OCI-LY1 (cell line): Measurements from ENCODE around the gene ZIC2.
"Not testable (repeated sequence)": the region's sequence is repeated elsewhere in the genome, so short reads cannot be mapped to it uniquely, and the experiment has no call there.

Experiments
- H2AFZ ChIP-seq: fragments of 200-600 bp; sonication (generic), shearing (Covaris generic); 2 replicates; pipeline ENCODE4 v1.6.0; 2014; ENCODE audit warnings: antibody characterized with exemption, mild to moderate bottlenecking, low read length
- H3F3A ChIP-seq: fragments of 200-600 bp; sonication (generic), shearing (Covaris generic); 2 replicates; pipeline ENCODE4 v1.6.0; 2014; ENCODE audit warnings: mild to moderate bottlenecking, antibody characterized with exemption, low read length, moderate library complexity; ENCODE audit not compliant: insufficient read depth
- H3K27ac ChIP-seq: fragments of 200-600 bp; sonication (generic); 2 replicates; pipeline ENCODE4 v1.5.1; 2014; ENCODE audit warnings: low read length, mixed run types, mild to moderate bottlenecking, low read depth; ENCODE audit not compliant: poor library complexity, severe bottlenecking
- H3K27me3 ChIP-seq: fragments of 200-600 bp; sonication (generic); 2 replicates; pipeline ENCODE4 v1.6.0; 2014; ENCODE audit warnings: antibody characterized with exemption, mild to moderate bottlenecking, low read length, moderate library complexity; ENCODE audit not compliant: insufficient read depth
- H3K36me3 ChIP-seq: fragments of 200-600 bp; sonication (generic); 2 replicates; pipeline ENCODE4 v1.6.1; 2014; ENCODE audit warnings: mild to moderate bottlenecking, antibody characterized with exemption, low read length, moderate library complexity, mixed read lengths; ENCODE audit not compliant: insufficient read depth
- H3K4me1 ChIP-seq: fragments of 200-600 bp; sonication (generic); 2 replicates; pipeline ENCODE4 v1.5.1; 2014; ENCODE audit warnings: mild to moderate bottlenecking, low read length, moderate library complexity; ENCODE audit not compliant: insufficient read depth, severe bottlenecking
- H3K4me2 ChIP-seq: fragments of 200-600 bp; sonication (generic), shearing (Covaris generic); 2 replicates; pipeline ENCODE4 v1.6.1; 2014; ENCODE audit warnings: low read length
- H3K4me3 ChIP-seq: fragments of 200-600 bp; sonication (generic); 2 replicates; pipeline ENCODE4 v1.5.1; 2014; ENCODE audit warnings: low read length, low read depth, mild to moderate bottlenecking, mixed read lengths; ENCODE audit not compliant: poor library complexity, severe bottlenecking
- H3K79me2 ChIP-seq: fragments of 200-600 bp; shearing (Covaris generic); 2 replicates; pipeline ENCODE4 v1.6.1; 2016; ENCODE audit warnings: mixed run types, low read length, mixed read lengths; ENCODE audit not compliant: insufficient read depth
- H3K9ac ChIP-seq: fragments of 200-600 bp; sonication (generic), shearing (Covaris generic); 2 replicates; pipeline ENCODE4 v1.6.1; 2014; ENCODE audit warnings: mild to moderate bottlenecking, low read length, mixed read lengths
- H3K9me2 ChIP-seq: fragments of 200-600 bp; sonication (generic), shearing (Covaris generic); 2 replicates; pipeline ENCODE4 v1.6.1; 2014; ENCODE audit warnings: low read depth, mild to moderate bottlenecking, low read length, mixed read lengths
- H3K9me3 ChIP-seq: fragments of 200-600 bp; shearing (Covaris generic); 2 replicates; pipeline ENCODE4 v1.6.1; 2014; ENCODE audit warnings: low read length, mixed read lengths
- H4K20me1 ChIP-seq: fragments of 200-600 bp; sonication (generic), shearing (Covaris generic); 2 replicates; pipeline ENCODE4 v1.6.0; 2016; ENCODE audit warnings: mild to moderate bottlenecking, low read length; ENCODE audit not compliant: insufficient read depth
- CTCF ChIP-seq: fragments of 200-600 bp; sonication (generic), shearing (Covaris generic); IDR thresholded peaks from 2 replicates; pipeline ENCODE4 v1.5.1; 2017; ENCODE audit warnings: mild to moderate bottlenecking, antibody characterized with exemption, low read length, moderate library complexity, mixed read lengths
- EZH2 ChIP-seq: fragments of 200-600 bp; sonication (generic), shearing (Covaris generic); IDR thresholded peaks from 2 replicates; pipeline ENCODE4 v1.8.0; 2017; ENCODE audit warnings: borderline replicate concordance, mixed run types, mild to moderate bottlenecking, antibody characterized with exemption, low read length, moderate library complexity, mixed read lengths

ZIC2 gene

GRCh38 chr13:99948411-99948810, 33.2 kb upstream of the ZIC2 start:
- Histone ChIP-seq H3K79me2 (no peaks in the 10 kb centered on the region), H3K9ac (no peak overlapping the region), H3K4me2 (no peak overlapping the region), H3K9me3 (no peaks in the 10 kb centered on the region), H2AFZ (no peak overlapping the region), H3K4me1 (no peaks in the 10 kb centered on the region), H3K9me2 (no peaks in the 10 kb centered on the region), H3F3A (no peaks in the 10 kb centered on the region), H3K27ac (no peak overlapping the region), H3K4me3 (no peak overlapping the region), H4K20me1 (no peaks in the 10 kb centered on the region), H3K36me3 (no peaks in the 10 kb centered on the region), H3K27me3 (no peaks in the 10 kb centered on the region)
- TF ChIP-seq EZH2 (no peak), CTCF (no peak)

GRCh38 chr13:99948907-99949678, 32.5 kb upstream of the ZIC2 start:
- no peaks in the 10 kb centered on the region for H3K9me3 ChIP-seq
- H3K4me3 ChIP-seq = no peak overlapping the region
- no peaks in the 10 kb centered on the region for H3K9me2 ChIP-seq
- no peaks in the 10 kb centered on the region for H3K36me3 ChIP-seq
- H3K4me2 ChIP-seq = no peak overlapping the region
- no peaks in the 10 kb centered on the region for H3F3A ChIP-seq
- H3K4me1 ChIP-seq = no peaks in the 10 kb centered on the region
- no peak overlapping the region for H3K27ac ChIP-seq
- no peak for TF ChIP-seq CTCF
- no peak for TF ChIP-seq EZH2
- no peaks in the 10 kb centered on the region for H3K27me3 ChIP-seq
- no peaks in the 10 kb centered on the region for H3K79me2 ChIP-seq
- H3K9ac ChIP-seq = no peak overlapping the region
- no peaks in the 10 kb centered on the region for H4K20me1 ChIP-seq
- no peak overlapping the region for H2AFZ ChIP-seq

GRCh38 chr13:99949679-99950413, 31.7 kb upstream of the ZIC2 start:
- H2AFZ ChIP-seq = no peak overlapping the region
- no peaks in the 10 kb centered on the region for H3K79me2 ChIP-seq
- no peaks in the 10 kb centered on the region for H3F3A ChIP-seq
- no peaks in the 10 kb centered on the region for H3K9me3 ChIP-seq
- H3K27ac ChIP-seq = no peak overlapping the region
- H3K36me3 ChIP-seq = no peaks in the 10 kb centered on the region
- no peaks in the 10 kb centered on the region for H3K9me2 ChIP-seq
- H4K20me1 ChIP-seq = no peaks in the 10 kb centered on the region
- H3K27me3 ChIP-seq = no peaks in the 10 kb centered on the region
- H3K4me1 ChIP-seq = no peaks in the 10 kb centered on the region
- no peak overlapping the region for H3K4me3 ChIP-seq
- no peak overlapping the region for H3K4me2 ChIP-seq
- TF ChIP-seq CTCF = no peak
- no peak for TF ChIP-seq EZH2
- no peak overlapping the region for H3K9ac ChIP-seq

GRCh38 chr13:99951666-99952065, 29.9 kb upstream of the ZIC2 start:
- not testable (repeated sequence) for H3K9ac ChIP-seq, H3K27me3 ChIP-seq, H3K79me2 ChIP-seq, H3F3A ChIP-seq, H3K9me3 ChIP-seq, H3K4me2 ChIP-seq, H3K4me3 ChIP-seq, H3K27ac ChIP-seq, H4K20me1 ChIP-seq, H3K36me3 ChIP-seq, H2AFZ ChIP-seq, H3K4me1 ChIP-seq, H3K9me2 ChIP-seq
